Stimulated activated naive B cell treated with anti-CD40 and anti-IgM and Interleukin-4, amounts not matched to agents 10 μg/mL and 1 μg/mL and 100 μg/mL, for 72 hours (primary cell): ENCODE measurements around the gene PDE6G.
"Not testable (repeated sequence)": the region's sequence is repeated elsewhere in the genome, so short reads cannot be mapped to it uniquely, and the experiment has no call there.

Source experiments
- ATAC-seq, 2 donors: fragments of 150-1000 bp; cut with Tn5 transposase; replicated peaks; 2 replicates each; pipeline ENCODE4 v1.10.0; 2021; ENCODE audit warnings: moderate library complexity in 1 of 2
- DNase-seq: peaks from one replicate; pipeline ENCODE4 v3.0.0; 2021
- H3K27ac Mint-ChIP-seq: one replicate; pipeline ENCODE4 v1.8.0; 2022; ENCODE audit warnings: mild to moderate bottlenecking, mixed read lengths
- H3K27me3 Mint-ChIP-seq, 2 donors: one replicate each; pipeline ENCODE4 v1.8.0; 2022; ENCODE audit warnings: mixed read lengths in 2 of 2
- H3K36me3 Mint-ChIP-seq, 2 donors: one replicate each; pipeline ENCODE4 v1.8.0; 2022; ENCODE audit warnings: mixed read lengths in 2 of 2, mild to moderate bottlenecking in 1 of 2
- H3K4me1 Mint-ChIP-seq, 2 donors: one replicate each; pipeline ENCODE4 v1.8.0; 2022; ENCODE audit warnings: mixed read lengths in 2 of 2, mild to moderate bottlenecking in 1 of 2
- H3K4me3 Mint-ChIP-seq, 2 donors: one replicate each; pipeline ENCODE4 v1.8.0; 2022; ENCODE audit warnings: mild to moderate bottlenecking in 2 of 2, mixed read lengths in 2 of 2, moderate library complexity in 1 of 2
- H3K9me3 Mint-ChIP-seq, 2 donors: one replicate each; pipeline ENCODE4 v1.8.0; 2022; ENCODE audit warnings: mixed read lengths in 2 of 2, mild to moderate bottlenecking in 1 of 2

The PDE6G gene

DNA sequence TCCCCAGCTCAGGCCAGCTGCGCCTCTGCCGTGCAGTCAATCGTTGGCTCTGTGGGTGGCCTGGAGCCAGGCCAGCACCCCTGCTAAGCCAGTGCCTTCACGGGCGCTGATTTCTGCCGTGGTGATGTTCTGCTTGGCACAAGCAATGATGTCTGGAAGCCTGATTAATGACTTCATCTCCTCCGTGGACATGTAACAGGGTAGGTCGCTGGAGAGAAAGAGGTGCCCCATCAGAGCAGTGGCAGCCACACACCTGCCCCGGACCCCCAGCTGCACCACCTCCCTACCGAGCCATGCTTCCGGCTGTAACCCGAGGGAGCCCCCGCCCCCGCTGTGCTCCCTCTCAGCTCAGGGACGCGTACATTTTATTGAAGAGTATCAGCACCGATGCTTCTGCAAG lies 25.3 kb upstream of the PDE6G start:
- DNase-seq = no peak
- H3K9me3 Mint-ChIP-seq = no peaks in the 10 kb centered on the region

GRCh38 chr17:81680150-81680549 lies 23.8 kb upstream of the PDE6G start:
- H3K9me3 Mint-ChIP-seq = no peaks in the 10 kb centered on the region
- no peak for ATAC-seq
- no peak overlapping the region for H3K4me3 Mint-ChIP-seq
- H3K36me3 Mint-ChIP-seq = peaks cover 13 to 25% of the 10 kb centered on the region in 2 donors
- no peak overlapping the region for H3K27ac Mint-ChIP-seq
- no peak for DNase-seq
- no peaks in the 10 kb centered on the region for H3K27me3 Mint-ChIP-seq
- H3K4me1 Mint-ChIP-seq = peaks cover 21 to 37% of the 10 kb centered on the region in 2 donors

More for the DNA sequence above, 25.3 kb upstream of the PDE6G start:
- ATAC-seq = no peak
- H3K27me3 Mint-ChIP-seq = no peaks in the 10 kb centered on the region
- peaks cover 17 to 28% of the 10 kb centered on the region in 2 donors for H3K36me3 Mint-ChIP-seq
- peak overlapping the region; percentile 56 for H3K27ac Mint-ChIP-seq
- H3K4me1 Mint-ChIP-seq = peaks cover 24 to 35% of the 10 kb centered on the region in 2 donors
- peak overlapping the region; percentile 30 to 36 for H3K4me3 Mint-ChIP-seq

- H3K4me1 Mint-ChIP-seq = peaks cover 14 to 39% of the 10 kb centered on the region in 2 donors
- peak overlapping the region; percentile 25 for H3K27ac Mint-ChIP-seq
- no peak overlapping the region for H3K4me3 Mint-ChIP-seq
- H3K9me3 Mint-ChIP-seq = no peaks in the 10 kb centered on the region
- no peak for DNase-seq
- H3K36me3 Mint-ChIP-seq = peaks cover 31% of the 10 kb centered on the region in 2 donors
- no peaks in the 10 kb centered on the region for H3K27me3 Mint-ChIP-seq
- no peak for ATAC-seq
These were observed 20.6 kb upstream of the PDE6G start for GRCh38 chr17:81676906-81677305.

- not testable (repeated sequence) for H3K4me3 Mint-ChIP-seq, DNase-seq, H3K9me3 Mint-ChIP-seq, H3K27me3 Mint-ChIP-seq
- peaks cover 11 to 36% of the 10 kb centered on the region in 2 donors for H3K4me1 Mint-ChIP-seq
- peaks cover 27 to 38% of the 10 kb centered on the region in 2 donors for H3K36me3 Mint-ChIP-seq
- peak; percentile 25 to 44 for ATAC-seq
- peak overlapping the region; percentile 62 for H3K27ac Mint-ChIP-seq
These were observed 19.3 kb upstream of the PDE6G start for GRCh38 chr17:81675515-81676221.

DNA sequence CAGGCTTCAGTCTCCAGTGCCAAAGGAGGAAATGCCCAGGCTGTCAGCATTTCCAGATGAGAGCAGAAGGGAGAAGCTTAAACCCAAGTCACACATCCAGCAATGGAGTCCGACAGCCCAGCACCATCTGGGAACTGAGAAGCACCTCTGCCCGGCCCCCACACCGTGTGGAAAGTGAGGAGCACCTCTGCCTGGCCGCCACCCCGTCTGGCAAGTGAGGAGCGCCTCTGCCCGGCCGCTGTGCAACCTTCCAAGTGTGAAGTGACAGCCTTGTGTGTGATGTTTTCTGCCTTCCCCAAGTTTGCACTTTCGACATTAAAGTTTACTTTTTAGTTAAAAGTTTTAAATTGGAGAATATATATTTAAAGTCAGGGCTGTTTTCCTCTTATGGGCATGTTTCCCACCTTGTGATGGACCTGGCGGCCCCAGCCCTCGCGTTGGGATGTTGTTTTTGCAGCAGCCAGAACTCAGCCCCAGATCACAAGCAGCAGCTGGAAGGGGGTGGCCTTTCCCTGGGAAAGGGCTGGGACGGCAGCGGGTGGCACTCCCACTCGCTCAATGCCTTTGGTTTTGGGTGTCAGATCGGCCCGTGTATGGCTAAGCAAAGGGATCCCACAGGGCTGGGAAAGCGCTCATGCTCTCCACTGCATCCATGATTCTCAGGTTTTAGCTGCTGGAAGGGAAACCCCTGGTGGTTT lies 17.4 kb upstream of the PDE6G start:
- Mint-ChIP-seq H3K4me3 (no peak overlapping the region), H3K9me3 (no peaks in the 10 kb centered on the region), H3K27ac (no peak overlapping the region), H3K36me3 (peaks cover 38 to 43% of the 10 kb centered on the region in 2 donors), H3K4me1 (peaks cover 9 to 38% of the 10 kb centered on the region in 2 donors), H3K27me3 (no peaks in the 10 kb centered on the region)
- no peak for ATAC-seq
- no peak for DNase-seq

- no peak overlapping the region for H3K27ac Mint-ChIP-seq
- peaks cover 40 to 48% of the 10 kb centered on the region in 2 donors for H3K36me3 Mint-ChIP-seq
- peaks cover 14 to 45% of the 10 kb centered on the region in 2 donors for H3K4me1 Mint-ChIP-seq
- no peaks in the 10 kb centered on the region for H3K27me3 Mint-ChIP-seq
- no peak overlapping the region for H3K4me3 Mint-ChIP-seq
- DNase-seq = no peak
- no peak for ATAC-seq
- no peaks in the 10 kb centered on the region for H3K9me3 Mint-ChIP-seq
These were observed 16.6 kb upstream of the PDE6G start for GRCh38 chr17:81672954-81673353.

GRCh38 chr17:81672504-81672903 lies 16.2 kb upstream of the PDE6G start:
- DNase-seq = no peak
- peaks cover 45 to 50% of the 10 kb centered on the region in 2 donors for H3K36me3 Mint-ChIP-seq
- H3K9me3 Mint-ChIP-seq = no peaks in the 10 kb centered on the region
- no peak overlapping the region for H3K4me3 Mint-ChIP-seq
- no peaks in the 10 kb centered on the region for H3K27me3 Mint-ChIP-seq
- no peak for ATAC-seq
- H3K4me1 Mint-ChIP-seq = peaks cover 19 to 50% of the 10 kb centered on the region in 2 donors
- no peak overlapping the region for H3K27ac Mint-ChIP-seq

GRCh38 chr17:81667754-81668153 lies 11.4 kb upstream of the PDE6G start:
- no peak for DNase-seq
- Mint-ChIP-seq H3K4me3 (peak overlapping the region; percentile 90), H3K27me3 (no peaks in the 10 kb centered on the region), H3K9me3 (no peaks in the 10 kb centered on the region), H3K36me3 (peaks cover 46 to 63% of the 10 kb centered on the region in 2 donors), H3K4me1 (peaks cover 21 to 43% of the 10 kb centered on the region in 2 donors), H3K27ac (peak overlapping the region; percentile 96)
- no peak for ATAC-seq

DNA sequence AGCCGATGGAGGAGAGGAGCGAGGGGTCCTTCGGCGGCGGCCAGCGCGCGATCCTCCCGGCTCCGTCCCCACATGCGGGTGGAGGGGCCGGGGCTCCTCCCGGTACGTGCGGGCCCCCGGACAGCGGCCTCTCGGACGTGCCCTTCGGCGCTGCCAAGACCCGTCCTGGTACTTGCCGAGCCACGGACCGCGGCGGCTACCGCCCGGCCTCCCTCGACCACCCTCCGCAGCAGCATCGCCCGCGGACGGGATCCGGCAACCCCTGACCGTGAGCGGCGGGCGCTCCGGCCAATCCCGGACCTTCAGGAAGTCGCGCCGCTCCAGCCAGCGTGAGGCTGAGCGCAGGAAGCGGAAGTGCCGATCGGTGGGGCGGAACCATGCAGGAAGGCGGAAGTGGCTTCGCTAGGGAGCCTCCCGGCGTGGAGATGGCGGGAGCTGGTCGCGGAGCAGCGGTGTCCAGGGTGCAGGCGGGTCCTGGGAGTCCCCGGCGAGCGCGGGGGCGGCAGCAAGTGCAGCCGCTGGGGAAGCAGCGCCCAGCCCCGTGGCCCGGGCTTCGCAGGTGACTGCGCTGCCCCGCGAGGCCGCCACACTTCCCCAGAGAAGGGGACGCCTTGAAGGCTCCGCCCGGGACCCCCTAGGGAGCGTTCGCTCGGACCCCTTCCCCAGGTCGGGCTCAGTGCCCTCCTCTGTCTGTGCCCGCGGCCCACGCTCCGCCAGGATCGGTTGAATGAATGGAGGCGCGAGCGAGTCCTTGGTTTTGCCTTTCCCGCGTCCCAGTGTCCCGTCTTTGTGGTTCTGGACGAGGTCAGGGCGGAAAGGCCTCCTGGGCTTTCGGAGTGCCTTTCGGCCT lies 10.2 kb upstream of the PDE6G start, which contains the start of the genes CCDC137 and OXLD1:
Gene CCDC137, plus strand, starts transcription at position 396 of the 850 bp plus-strand sequence. Its CDS starts 30 bp downstream, at position 426.
Gene OXLD1, minus strand, starts transcription at position 264 of the 850 bp plus-strand sequence. Its CDS starts 28 bp downstream, at position 236.
- H3K9me3 Mint-ChIP-seq = no peaks in the 10 kb centered on the region
- peak within 1 kb of the TSS; percentile 96 for H3K27ac Mint-ChIP-seq
- H3K27me3 Mint-ChIP-seq = no peaks in the 10 kb centered on the region
- ATAC-seq (peak; percentile 94 to 96), DNase-seq (peak; percentile 94)
- H3K36me3 Mint-ChIP-seq = peaks cover 35 to 55% of the 10 kb centered on the region in 2 donors
- H3K4me3 Mint-ChIP-seq = peak within 1 kb of the TSS; percentile 90
- peaks cover 21 to 38% of the 10 kb centered on the region in 2 donors for H3K4me1 Mint-ChIP-seq

DNA sequence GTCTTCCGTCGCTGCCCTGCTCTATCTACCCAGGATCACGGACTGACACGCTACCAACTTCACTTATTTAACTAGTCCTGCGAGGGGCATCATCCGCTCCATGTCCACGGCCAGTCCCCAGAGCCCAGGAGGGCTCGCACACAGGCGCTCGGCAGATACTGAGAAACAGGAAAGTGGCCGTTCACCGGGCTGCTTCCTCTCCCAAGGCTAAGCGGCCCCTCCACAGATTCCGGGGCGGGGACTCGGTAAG lies 9.7 kb upstream of the PDE6G start:
- Mint-ChIP-seq H3K4me3 (peak overlapping the region; percentile 90), H3K27ac (peak overlapping the region; percentile 96), H3K9me3 (no peaks in the 10 kb centered on the region), H3K27me3 (no peaks in the 10 kb centered on the region), H3K36me3 (peaks cover 35 to 50% of the 10 kb centered on the region in 2 donors), H3K4me1 (peaks cover 21 to 38% of the 10 kb centered on the region in 2 donors)
- DNase-seq (no peak), ATAC-seq (no peak)

GRCh38 chr17:81665205-81666091 lies 9.1 kb upstream of the PDE6G start:
- H3K9me3 Mint-ChIP-seq = no peaks in the 10 kb centered on the region
- H3K4me1 Mint-ChIP-seq = peaks cover 21 to 38% of the 10 kb centered on the region in 2 donors
- peak overlapping the region; percentile 96 for H3K27ac Mint-ChIP-seq
- peak; percentile 42 to 45 for ATAC-seq
- peak overlapping the region; percentile 90 for H3K4me3 Mint-ChIP-seq
- DNase-seq = no peak
- H3K27me3 Mint-ChIP-seq = no peaks in the 10 kb centered on the region
- peaks cover 35 to 50% of the 10 kb centered on the region in 2 donors for H3K36me3 Mint-ChIP-seq

DNA sequence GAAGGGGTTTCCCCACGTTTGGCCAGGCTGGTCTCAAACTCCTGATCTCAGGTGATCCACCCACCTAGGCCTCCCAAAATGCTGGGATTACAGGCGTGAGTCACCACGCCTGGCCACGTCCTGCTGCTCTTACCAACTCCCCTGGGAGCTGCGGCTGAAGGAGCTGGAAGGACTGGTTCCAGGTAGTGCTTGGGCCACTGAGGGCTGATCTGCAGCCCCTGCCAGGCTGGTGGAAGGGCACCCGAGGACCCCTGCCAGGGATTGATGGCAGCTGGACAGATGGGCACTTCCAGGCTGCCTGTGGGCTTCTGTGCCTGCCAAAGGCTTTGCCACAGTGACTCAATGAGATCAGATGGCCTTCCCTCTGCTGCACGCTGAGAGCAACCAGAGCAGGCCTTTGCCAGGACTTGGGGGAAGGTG lies 7.7 kb upstream of the PDE6G start:
- Mint-ChIP-seq H3K27ac (peak overlapping the region; percentile 37), H3K4me1 (peaks cover 21 to 38% of the 10 kb centered on the region in 2 donors), H3K4me3 (peak overlapping the region; percentile 13 to 32), H3K27me3 (no peaks in the 10 kb centered on the region), H3K9me3 (no peaks in the 10 kb centered on the region), H3K36me3 (peaks cover 26 to 37% of the 10 kb centered on the region in 2 donors)
- DNase-seq (no peak), ATAC-seq (no peak)

DNA sequence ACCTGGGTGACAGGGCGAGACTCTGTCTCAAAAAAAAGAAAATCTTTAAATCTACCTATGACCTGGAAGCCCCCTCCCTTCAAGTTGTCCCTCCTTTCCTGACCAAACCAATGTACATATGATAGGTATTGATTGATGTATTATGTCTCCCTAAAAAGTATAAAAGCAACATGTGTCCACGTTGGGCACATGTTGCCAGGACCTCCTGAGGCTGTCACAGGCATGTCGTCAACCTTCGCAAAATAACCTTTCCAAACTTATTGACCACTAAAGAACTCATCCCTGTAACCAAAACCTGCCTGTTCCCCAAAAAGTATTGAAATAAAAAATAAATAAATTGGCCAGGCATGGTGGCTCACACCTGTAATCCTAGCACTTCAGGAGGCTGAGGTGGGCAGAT lies 5.7 kb upstream of the PDE6G start:
- DNase-seq (no peak), ATAC-seq (no peak)
- Mint-ChIP-seq H3K4me3 (no peak overlapping the region), H3K27me3 (no peaks in the 10 kb centered on the region), H3K27ac (no peak overlapping the region), H3K9me3 (no peaks in the 10 kb centered on the region), H3K4me1 (peaks cover 11 to 22% of the 10 kb centered on the region in 2 donors), H3K36me3 (peaks cover 18 to 24% of the 10 kb centered on the region in 2 donors)
